22Rv1 (cell line): ENCODE results near the gene CFAP65.

Source experiments
- ZFX ChIP-seq: fragments of 450-650 bp; IDR thresholded peaks from 2 replicates; pipeline ENCODE4 v1.6.1; 2017; ENCODE audit warnings: antibody characterized with exemption, borderline replicate concordance
- TF ChIP-seq, protein P1 (sequence below): fragments of 450-650 bp; IDR thresholded peaks from 2 replicates; pipeline ENCODE4 v1.5.1; 2017; ENCODE audit warnings: mild to moderate bottlenecking

DNA sequence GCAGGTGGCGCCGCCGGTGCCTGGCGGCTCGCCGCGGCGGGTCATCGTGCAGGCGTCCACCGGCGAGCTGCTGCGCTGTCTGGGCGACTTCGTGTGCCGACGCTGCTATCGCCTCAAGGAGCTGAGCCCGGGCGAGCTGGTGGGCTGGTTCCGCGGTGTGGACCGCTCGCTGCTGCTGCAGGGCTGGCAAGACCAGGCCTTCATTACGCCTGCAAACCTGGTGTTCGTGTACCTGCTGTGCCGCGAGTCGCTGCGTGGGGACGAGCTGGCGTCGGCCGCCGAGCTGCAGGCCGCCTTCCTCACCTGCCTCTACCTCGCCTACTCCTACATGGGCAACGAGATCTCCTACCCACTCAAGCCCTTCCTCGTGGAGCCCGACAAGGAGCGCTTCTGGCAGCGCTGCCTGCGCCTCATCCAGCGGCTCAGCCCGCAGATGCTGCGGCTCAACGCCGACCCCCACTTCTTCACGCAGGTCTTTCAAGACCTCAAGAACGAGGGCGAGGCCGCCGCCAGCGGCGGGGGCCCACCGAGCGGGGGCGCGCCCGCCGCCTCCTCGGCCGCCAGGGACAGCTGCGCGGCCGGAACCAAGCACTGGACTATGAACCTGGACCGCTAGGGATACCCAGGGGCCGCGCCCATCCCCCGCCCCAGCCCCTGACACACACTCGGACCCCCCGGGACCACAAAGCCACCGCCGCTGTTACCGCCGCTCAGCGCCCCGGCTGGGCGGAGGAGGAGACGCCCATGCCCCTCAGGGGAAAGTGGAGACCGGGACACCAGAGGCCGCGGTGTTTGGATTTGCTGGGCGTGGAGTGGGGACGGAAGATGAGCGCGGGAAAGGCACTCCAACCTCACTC lies 80.8 kb downstream of the CFAP65 start:
- TF ChIP-seq, protein P1, sequence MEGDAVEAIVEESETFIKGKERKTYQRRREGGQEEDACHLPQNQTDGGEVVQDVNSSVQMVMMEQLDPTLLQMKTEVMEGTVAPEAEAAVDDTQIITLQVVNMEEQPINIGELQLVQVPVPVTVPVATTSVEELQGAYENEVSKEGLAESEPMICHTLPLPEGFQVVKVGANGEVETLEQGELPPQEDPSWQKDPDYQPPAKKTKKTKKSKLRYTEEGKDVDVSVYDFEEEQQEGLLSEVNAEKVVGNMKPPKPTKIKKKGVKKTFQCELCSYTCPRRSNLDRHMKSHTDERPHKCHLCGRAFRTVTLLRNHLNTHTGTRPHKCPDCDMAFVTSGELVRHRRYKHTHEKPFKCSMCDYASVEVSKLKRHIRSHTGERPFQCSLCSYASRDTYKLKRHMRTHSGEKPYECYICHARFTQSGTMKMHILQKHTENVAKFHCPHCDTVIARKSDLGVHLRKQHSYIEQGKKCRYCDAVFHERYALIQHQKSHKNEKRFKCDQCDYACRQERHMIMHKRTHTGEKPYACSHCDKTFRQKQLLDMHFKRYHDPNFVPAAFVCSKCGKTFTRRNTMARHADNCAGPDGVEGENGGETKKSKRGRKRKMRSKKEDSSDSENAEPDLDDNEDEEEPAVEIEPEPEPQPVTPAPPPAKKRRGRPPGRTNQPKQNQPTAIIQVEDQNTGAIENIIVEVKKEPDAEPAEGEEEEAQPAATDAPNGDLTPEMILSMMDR = 0 out of 2 replicates have a peak, but pooled peaks have one; percentile 1
- TF ChIP-seq ZFX = no peak
